ENCODE measurements around the gene ASXL3. TPM values are rescaled to one million over a fixed set of nuclear protein-coding genes. Genes with fewer than 3 reads are reported as not detected.

The ASXL3 gene
- total and polyA plus RNA-seq, 2 donors (not counting 1 experiment from before 2014, with no cell fraction given): 0.02 TPM; not detected in 1

- WGBS (ENCODE audit: insufficient coverage): 100% methylated on average over 1 of the region's 2 CpGs
- H3K27ac Mint-ChIP-seq: no peak overlapping the region
- POLR2A ChIA-PET: no interaction called here
These were observed 119.5 kb downstream of the ASXL3 start for GRCh38 chr18:33697498-33697897.

GRCh38 chr18:33699372-33699771 lies 121.4 kb downstream of the ASXL3 start:
- Histone ChIP-seq H3K4me2 (replicated peaks; ENCODE audit: low read depth, low read length, poor library complexity, severe bottlenecking) (no peak overlapping the region), H4K20me1 (ENCODE audit: control insufficient read depth, insufficient read depth, low read length, poor library complexity, severe bottlenecking) (no peaks in the 10 kb centered on the region), H3K79me2 (ENCODE audit: control insufficient read depth, insufficient read depth, low read length) (no peaks in the 10 kb centered on the region), H3K4me1 (ENCODE audit: control insufficient read depth in 2 of 2, insufficient read depth in 2 of 2, low read length in 2 of 2) (no peaks in the 10 kb centered on the region), H3K9me3 (ENCODE audit: control extremely low read depth in 1 of 3, control insufficient read depth in 2 of 3, insufficient read depth in 1 of 3, low read length in 2 of 3) (no peaks in the 10 kb centered on the region), H3K36me3 (replicated peaks in 1 of 2; ENCODE audit: control extremely low read depth in 1 of 2, control insufficient read depth in 1 of 2, extremely low read depth in 1 of 2, insufficient read depth in 2 of 2, low read length in 1 of 2) (no peaks in the 10 kb centered on the region), H3K27me3 (replicated peaks in 1 of 4; ENCODE audit: control extremely low read depth in 1 of 4, control insufficient read depth in 3 of 4, insufficient read depth in 4 of 4, low read length in 3 of 4) (no peaks in the 10 kb centered on the region), H2AFZ (ENCODE audit: insufficient read depth, low read depth, low read length, poor library complexity, severe bottlenecking) (no peak overlapping the region), H3K9ac (ENCODE audit: low read length) (no peak overlapping the region), H3K27ac (ENCODE audit: low read length in 2 of 2) (no peak overlapping the region), H3K4me3 (ENCODE audit: control extremely low read depth in 1 of 5, extremely low read depth in 1 of 5, insufficient read depth in 1 of 5, low read depth in 2 of 5, low read length in 4 of 5) (no peak overlapping the region)
- Mint-ChIP-seq H3K27ac (no peak overlapping the region), H3K4me3 (no peak overlapping the region), H3K27me3 (no peaks in the 10 kb centered on the region), H3K4me1 (no peaks in the 10 kb centered on the region), H3K9me3 (ENCODE audit: insufficient read depth) (no peaks in the 10 kb centered on the region)
- no peak for ATAC-seq (ENCODE audit: low read depth)
- POLR2A ChIA-PET: no interaction called here
- no peak for DNase-seq
- intact Hi-C loops (cut with micrococcal nuclease): no loop called here
- 86% methylated on average over 1 of the region's 3 CpGs for WGBS (ENCODE audit: insufficient coverage)
- TF ChIP-seq EZH2 (IDR thresholded peaks at IDR 0.05; ENCODE audit: borderline replicate concordance, insufficient read depth, low read depth, low read length, poor library complexity, severe bottlenecking): no peak
- TF ChIP-seq CTCF (IDR thresholded peaks at IDR 0.05): no peak
- CTCF ChIA-PET: no interaction called here

More at GRCh38 chr18:33697498-33697897, 119.5 kb downstream of the ASXL3 start:
- DNase-seq (no peak), ATAC-seq (ENCODE audit: low read depth) (no peak)
- Histone ChIP-seq H3K27me3 (replicated peaks in 1 of 4; ENCODE audit: control extremely low read depth in 1 of 4, control insufficient read depth in 3 of 4, insufficient read depth in 4 of 4, low read length in 3 of 4) (no peaks in the 10 kb centered on the region), H3K4me3 (ENCODE audit: control extremely low read depth in 1 of 5, extremely low read depth in 1 of 5, insufficient read depth in 1 of 5, low read depth in 2 of 5, low read length in 4 of 5) (no peak overlapping the region), H3K4me2 (replicated peaks; ENCODE audit: low read depth, low read length, poor library complexity, severe bottlenecking) (no peak overlapping the region), H3K79me2 (ENCODE audit: control insufficient read depth, insufficient read depth, low read length) (no peaks in the 10 kb centered on the region), H2AFZ (ENCODE audit: insufficient read depth, low read depth, low read length, poor library complexity, severe bottlenecking) (no peak overlapping the region), H3K9me3 (ENCODE audit: control extremely low read depth in 1 of 3, control insufficient read depth in 2 of 3, insufficient read depth in 1 of 3, low read length in 2 of 3) (no peaks in the 10 kb centered on the region), H3K4me1 (ENCODE audit: control insufficient read depth in 2 of 2, insufficient read depth in 2 of 2, low read length in 2 of 2) (no peaks in the 10 kb centered on the region), H3K36me3 (replicated peaks in 1 of 2; ENCODE audit: control extremely low read depth in 1 of 2, control insufficient read depth in 1 of 2, extremely low read depth in 1 of 2, insufficient read depth in 2 of 2, low read length in 1 of 2) (no peaks in the 10 kb centered on the region), H4K20me1 (ENCODE audit: control insufficient read depth, insufficient read depth, low read length, poor library complexity, severe bottlenecking) (no peaks in the 10 kb centered on the region), H3K27ac (ENCODE audit: low read length in 2 of 2) (no peak overlapping the region), H3K9ac (ENCODE audit: low read length) (no peak overlapping the region)
- Mint-ChIP-seq H3K9me3 (ENCODE audit: insufficient read depth) (no peaks in the 10 kb centered on the region), H3K27me3 (no peaks in the 10 kb centered on the region), H3K4me1 (no peaks in the 10 kb centered on the region), H3K4me3 (no peak overlapping the region)
- CTCF ChIA-PET: no interaction called here
- TF ChIP-seq CTCF (IDR thresholded peaks at IDR 0.05): no peak
- intact Hi-C loops (cut with micrococcal nuclease): no loop called here
